NCI-H2196 (cell line): ENCODE results near the gene NOTCH4.

Experiments
- DNase-seq: peaks from one replicate; lab custom pipeline; 2025; ENCODE audit not compliant: unreplicated experiment; lab: John Stamatoyannopoulos, UW

NOTCH4 gene

GRCh38 chr6:32147401-32148132, 76.3 kb downstream of the NOTCH4 start:
- no peak for DNase-seq

GRCh38 chr6:32146687-32147086, 77.2 kb downstream of the NOTCH4 start:
- no peak for DNase-seq

GRCh38 chr6:32146287-32146686, 77.6 kb downstream of the NOTCH4 start:
- DNase-seq = no peak
